ENCODE data around the gene AMBRA1. TPM values are rescaled to one million over a fixed set of nuclear protein-coding genes. Genes with fewer than 3 reads are reported as not detected.

Gene AMBRA1
- total and polyA plus RNA-seq, 2 of the 8 experiments (the other 6 are each of a cell fraction or from before 2014, with no cell fraction given) = 14.2 to 37.4 TPM

GRCh38 chr11:46601129-46601528, 7.3 kb upstream of the AMBRA1 start:
- Histone ChIP-seq H3K79me1 (ENCODE audit: low read depth, low read length) (no peaks in the 10 kb centered on the region), H3K9me3 (ENCODE audit: insufficient read depth in 2 of 2, low read depth in 1 of 2, low read length in 1 of 2) (no peaks in the 10 kb centered on the region), H2AK5ac (ENCODE audit: low read depth, low read length) (no peak overlapping the region), H3K36me3 (ENCODE audit: control insufficient read depth in 2 of 4, insufficient read depth in 4 of 4, low read length in 3 of 4) (no peaks in the 10 kb centered on the region), H3K4ac (replicated peaks; ENCODE audit: insufficient read length, low read depth, low read length) (no peak overlapping the region), H2BK12ac (ENCODE audit: low read depth, low read length) (no peak overlapping the region), H3K27ac (ENCODE audit: low read depth, low read length) (no peak overlapping the region), H4K91ac (replicated peaks; ENCODE audit: insufficient read length, low read length) (no peak overlapping the region), H2BK5ac (ENCODE audit: low read depth, low read length) (no peak overlapping the region), H3K4me1 (replicated peaks in 1 of 4; ENCODE audit: control insufficient read depth in 3 of 4, insufficient read depth in 4 of 4, low read length in 3 of 4) (no peaks in the 10 kb centered on the region), H3K4me3 (ENCODE audit: extremely low read depth in 1 of 4, insufficient read depth in 2 of 4, low read depth in 3 of 4, low read length in 4 of 4) (no peak overlapping the region), H3K79me2 (ENCODE audit: control insufficient read depth in 1 of 2, insufficient read depth in 2 of 2, low read length in 2 of 2) (no peaks in the 10 kb centered on the region), H3K23me2 (ENCODE audit: low read depth, low read length) (no peaks in the 10 kb centered on the region), H3K4me2 (ENCODE audit: insufficient read depth in 1 of 2, low read depth in 2 of 2, low read length in 2 of 2) (no peak overlapping the region), H2BK15ac (ENCODE audit: low read length) (no peak overlapping the region), H3K14ac (ENCODE audit: insufficient read length) (no peak overlapping the region), H4K5ac (ENCODE audit: insufficient read length, low read depth, low read length) (no peak overlapping the region), H2BK20ac (ENCODE audit: low read length) (no peak overlapping the region), H3K56ac (replicated peaks; ENCODE audit: insufficient read length, low read depth, low read length) (no peak overlapping the region), H4K8ac (ENCODE audit: extremely low read depth, insufficient read depth, low read length) (no peak overlapping the region), H3K18ac (ENCODE audit: extremely low read depth, low read length) (no peak overlapping the region), H2BK120ac (replicated peaks; ENCODE audit: low read depth, low read length) (no peak overlapping the region), H3K27me3 (replicated peaks in 1 of 4; ENCODE audit: control insufficient read depth in 3 of 4, extremely low read depth in 1 of 4, insufficient read depth in 3 of 4, low read length in 3 of 4) (no peaks in the 10 kb centered on the region), H2AFZ (ENCODE audit: low read length) (no peak overlapping the region), H3K9ac (replicated peaks in 1 of 4; ENCODE audit: extremely low read depth in 1 of 4, low read depth in 3 of 4, low read length in 3 of 4) (no peak overlapping the region), H3K23ac (ENCODE audit: insufficient read length) (no peak overlapping the region), H4K20me1 (replicated peaks in 1 of 2; ENCODE audit: control insufficient read depth in 1 of 2, insufficient read depth in 2 of 2, low read length in 2 of 2) (no peaks in the 10 kb centered on the region)
- no peak for DNase-seq (ENCODE audit: low read depth in 1 of 2, low spot score in 2 of 2)
- FAIRE-seq = no peak
- TF ChIP-seq CREB1 (IDR thresholded peaks at IDR 0.05) (no peak), HDAC2 (IDR thresholded peaks at IDR 0.05; ENCODE audit: borderline replicate concordance in 1 of 2, low read depth in 2 of 2, low read length in 2 of 2) (no peak), SIN3A (conservative IDR thresholded peaks at IDR 0.05 in 1 of 2, IDR thresholded peaks at IDR 0.05 in 1 of 2; ENCODE audit: low read depth in 1 of 2, low read length in 2 of 2) (no peak), SAP30 (IDR thresholded peaks at IDR 0.05; ENCODE audit: insufficient read depth, insufficient replicate concordance, low read length) (no peak), BACH1 (IDR thresholded peaks at IDR 0.05; ENCODE audit: low read length) (no peak), RXRA (IDR thresholded peaks at IDR 0.05; ENCODE audit: insufficient read depth, low read depth, low read length) (no peak)
- WGBS, 2 experiments (ENCODE audit: extremely low coverage in 1 of 2, insufficient coverage in 1 of 2, insufficient read length in 1 of 2, insufficient replicate concordance in 2 of 2, low coverage in 1 of 2, low lambda C conversion rate in 2 of 2, missing lambda C conversion rate in 1 of 2) = 100% methylated on average over 1 of the region's 1 CpG; no CpG with 5 or more reads in 1 of the 2 experiments
- ChIA-PET POLR2A (ENCODE audit: partially characterized antibody) (interaction anchor here (1.7 kb wide), 1 partner anchor 29 kb away, joined by 3 read pairs; no protein-coding TSS in a partner anchor), CTCF (ENCODE audit: partially characterized antibody) (interaction anchor here (0.6 kb wide), 1 partner anchor 15 kb away, joined by 4 read pairs; no protein-coding TSS in a partner anchor)

All from H1 (cell line).